ENCODE data around the gene NT5C2.
"Not testable (repeated sequence)": the region's sequence is repeated elsewhere in the genome, so short reads cannot be mapped to it uniquely, and the experiment has no call there.

Gene NT5C2

GRCh38 chr10:103184615-103185014 lies 8.5 kb downstream of the NT5C2 start:
- Histone ChIP-seq H3K36me3 (peaks cover 12% of the 10 kb centered on the region), H3K27ac (no peak overlapping the region), H3K27me3 (ENCODE audit: insufficient read depth, low read depth, severe bottlenecking) (no peaks in the 10 kb centered on the region), H3K9me3 (ENCODE audit: severe bottlenecking) (no peaks in the 10 kb centered on the region), H3K4me3 (ENCODE audit: low read depth, low read length) (no peak overlapping the region)
- DNase-seq, result no peak
- no peak for TF ChIP-seq CTCF (IDR thresholded peaks at IDR 0.05; ENCODE audit: low read depth, low read length)

GRCh38 chr10:103183991-103184451 lies 9.1 kb downstream of the NT5C2 start:
- H3K36me3 ChIP-seq, result peaks cover 14% of the 10 kb centered on the region
- H3K9me3 ChIP-seq (ENCODE audit: severe bottlenecking); H3K4me3 ChIP-seq (ENCODE audit: low read depth, low read length); H3K27ac ChIP-seq; DNase-seq; H3K27me3 ChIP-seq (ENCODE audit: insufficient read depth, low read depth, severe bottlenecking): not testable (repeated sequence)

- DNase-seq, result no peak
- peaks cover 12% of the 10 kb centered on the region for H3K36me3 ChIP-seq
- H3K27ac ChIP-seq, result no peak overlapping the region
- no peak overlapping the region for H3K4me3 ChIP-seq (ENCODE audit: low read depth, low read length)
- H3K27me3 ChIP-seq (ENCODE audit: insufficient read depth, low read depth, severe bottlenecking), result no peaks in the 10 kb centered on the region
- no peak for TF ChIP-seq CTCF (IDR thresholded peaks at IDR 0.05; ENCODE audit: low read depth, low read length)
- no peaks in the 10 kb centered on the region for H3K9me3 ChIP-seq (ENCODE audit: severe bottlenecking)
Observed at GRCh38 chr10:103181244-103181643, 11.8 kb downstream of the NT5C2 start.

GRCh38 chr10:103180491-103180890 lies 12.6 kb downstream of the NT5C2 start:
- Histone ChIP-seq H3K27me3 (ENCODE audit: insufficient read depth, low read depth, severe bottlenecking) (no peaks in the 10 kb centered on the region), H3K36me3 (peaks cover 12% of the 10 kb centered on the region), H3K4me3 (ENCODE audit: low read depth, low read length) (no peak overlapping the region), H3K27ac (no peak overlapping the region), H3K9me3 (ENCODE audit: severe bottlenecking) (no peaks in the 10 kb centered on the region)
- no peak for TF ChIP-seq CTCF (IDR thresholded peaks at IDR 0.05; ENCODE audit: low read depth, low read length)
- DNase-seq, result no peak

- Histone ChIP-seq H3K27ac (no peak overlapping the region), H3K9me3 (ENCODE audit: severe bottlenecking) (no peaks in the 10 kb centered on the region)
Observed at GRCh38 chr10:103177123-103177522, 15.9 kb downstream of the NT5C2 start.

GRCh38 chr10:103175580-103176285 lies 17.3 kb downstream of the NT5C2 start:
- TF ChIP-seq CTCF (IDR thresholded peaks at IDR 0.05; ENCODE audit: low read depth, low read length), result no peak
- H3K9me3 ChIP-seq (ENCODE audit: severe bottlenecking), result no peaks in the 10 kb centered on the region
- no peak overlapping the region for H3K27ac ChIP-seq
- DNase-seq, result no peak
- H3K36me3 ChIP-seq, result peaks cover 41% of the 10 kb centered on the region
- H3K27me3 ChIP-seq (ENCODE audit: insufficient read depth, low read depth, severe bottlenecking), result no peaks in the 10 kb centered on the region
- H3K4me3 ChIP-seq (ENCODE audit: low read depth, low read length), result no peak overlapping the region

More at GRCh38 chr10:103177123-103177522, 15.9 kb downstream of the NT5C2 start:
- no peak for TF ChIP-seq CTCF (IDR thresholded peaks at IDR 0.05; ENCODE audit: low read depth, low read length)
- DNase-seq, result no peak
- Histone ChIP-seq H3K4me3 (ENCODE audit: low read depth, low read length) (no peak overlapping the region), H3K36me3 (peaks cover 37% of the 10 kb centered on the region), H3K27me3 (ENCODE audit: insufficient read depth, low read depth, severe bottlenecking) (no peaks in the 10 kb centered on the region)

GRCh38 chr10:103174324-103174723 lies 18.7 kb downstream of the NT5C2 start:
- not testable (repeated sequence) for H3K9me3 ChIP-seq (ENCODE audit: severe bottlenecking); DNase-seq; H3K27ac ChIP-seq; H3K27me3 ChIP-seq (ENCODE audit: insufficient read depth, low read depth, severe bottlenecking); H3K4me3 ChIP-seq (ENCODE audit: low read depth, low read length)
- peaks cover 34% of the 10 kb centered on the region for H3K36me3 ChIP-seq

Measured in WERI-Rb-1 (cell line).